ENCODE results near the gene RRAS.

Gene RRAS

DNA sequence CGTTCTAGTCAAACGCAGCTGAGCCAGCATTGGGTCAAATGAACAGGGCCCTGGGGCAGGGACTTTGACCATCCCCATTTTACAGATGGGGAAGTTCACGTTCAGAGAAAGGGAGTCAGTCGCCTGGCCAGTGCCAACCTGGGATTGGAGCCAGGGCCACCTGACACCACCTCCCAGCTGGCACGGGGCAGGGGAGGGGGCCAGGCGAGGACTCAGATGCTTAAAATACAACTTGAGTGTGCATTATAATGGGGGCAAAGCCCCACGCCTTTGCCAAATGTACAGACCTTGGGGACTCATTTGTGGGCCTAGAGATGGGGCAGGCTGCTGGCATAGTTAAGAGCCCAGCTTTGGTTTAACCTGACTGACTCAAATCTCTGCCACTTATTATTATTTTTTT, 34.3 kb downstream of the RRAS start:
- in situ Hi-C loops (cut with HindIII; ENCODE audit: low sequenced_read_pairs) = no loop called here
- TF ChIP-seq, protein P1, sequence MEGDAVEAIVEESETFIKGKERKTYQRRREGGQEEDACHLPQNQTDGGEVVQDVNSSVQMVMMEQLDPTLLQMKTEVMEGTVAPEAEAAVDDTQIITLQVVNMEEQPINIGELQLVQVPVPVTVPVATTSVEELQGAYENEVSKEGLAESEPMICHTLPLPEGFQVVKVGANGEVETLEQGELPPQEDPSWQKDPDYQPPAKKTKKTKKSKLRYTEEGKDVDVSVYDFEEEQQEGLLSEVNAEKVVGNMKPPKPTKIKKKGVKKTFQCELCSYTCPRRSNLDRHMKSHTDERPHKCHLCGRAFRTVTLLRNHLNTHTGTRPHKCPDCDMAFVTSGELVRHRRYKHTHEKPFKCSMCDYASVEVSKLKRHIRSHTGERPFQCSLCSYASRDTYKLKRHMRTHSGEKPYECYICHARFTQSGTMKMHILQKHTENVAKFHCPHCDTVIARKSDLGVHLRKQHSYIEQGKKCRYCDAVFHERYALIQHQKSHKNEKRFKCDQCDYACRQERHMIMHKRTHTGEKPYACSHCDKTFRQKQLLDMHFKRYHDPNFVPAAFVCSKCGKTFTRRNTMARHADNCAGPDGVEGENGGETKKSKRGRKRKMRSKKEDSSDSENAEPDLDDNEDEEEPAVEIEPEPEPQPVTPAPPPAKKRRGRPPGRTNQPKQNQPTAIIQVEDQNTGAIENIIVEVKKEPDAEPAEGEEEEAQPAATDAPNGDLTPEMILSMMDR (IDR thresholded peaks at IDR 0.05; ENCODE audit: low read depth, low read length) = no peak
- no peak overlapping the region for H3K4me3 ChIP-seq (ENCODE audit: low read depth, low read length)
- no peak for DNase-seq (ENCODE audit: low read depth, low spot score)

DNA sequence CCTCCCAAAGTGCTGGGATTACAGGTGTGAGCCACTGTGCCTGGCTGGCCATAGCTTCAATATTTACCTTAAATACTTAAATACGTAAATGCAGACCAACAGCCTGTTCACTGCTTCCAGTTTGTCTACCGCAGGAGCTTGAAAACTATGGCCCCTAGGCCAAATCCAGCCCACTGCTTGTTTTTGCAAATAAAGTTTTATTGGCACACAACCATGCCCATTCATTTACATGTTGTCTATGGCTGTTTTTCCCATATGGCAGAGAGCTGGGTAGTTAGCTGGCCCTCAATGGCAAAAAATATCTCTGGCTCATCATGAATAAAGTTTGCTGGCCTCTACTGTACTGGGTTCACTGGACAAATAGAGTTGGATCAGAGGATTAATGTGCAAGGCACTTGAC, 37.1 kb downstream of the RRAS start:
- in situ Hi-C loops (cut with HindIII; ENCODE audit: low sequenced_read_pairs) = no loop called here
- DNase-seq (ENCODE audit: low read depth, low spot score) = no peak
- TF ChIP-seq, protein P1 (IDR thresholded peaks at IDR 0.05; ENCODE audit: low read depth, low read length) = no peak

DNA sequence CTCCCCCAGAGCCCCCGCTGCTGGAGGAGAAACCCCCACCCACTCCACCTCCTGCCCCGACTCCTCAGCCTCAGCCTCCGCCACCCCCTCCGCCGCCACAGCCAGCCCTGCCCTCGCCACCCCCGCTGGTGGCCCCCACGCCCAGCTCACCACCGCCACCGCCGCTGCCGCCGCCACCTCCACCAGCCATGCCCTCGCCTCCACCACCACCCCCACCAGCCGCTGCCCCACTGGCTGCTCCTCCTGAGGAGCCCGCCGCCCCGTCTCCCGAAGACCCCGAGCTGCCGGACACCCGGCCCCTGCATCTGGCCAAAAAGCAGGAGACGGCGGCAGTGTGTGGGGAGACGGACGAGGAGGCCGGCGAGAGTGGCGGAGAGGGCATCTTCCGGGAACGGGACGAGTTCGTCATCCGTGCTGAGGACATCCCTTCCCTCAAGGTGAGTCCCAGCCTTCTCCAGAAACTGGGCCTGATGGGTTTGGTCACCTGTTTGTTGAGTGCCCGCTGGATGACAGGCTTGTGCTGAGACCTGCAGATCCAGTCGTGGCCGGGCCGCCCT, 38.4 kb downstream of the RRAS start:
- TF ChIP-seq, protein P1 (IDR thresholded peaks at IDR 0.05; ENCODE audit: low read depth, low read length) = no peak
- in situ Hi-C loops (cut with HindIII; ENCODE audit: low sequenced_read_pairs) = no loop called here
- no peak overlapping the region for H3K4me3 ChIP-seq (ENCODE audit: low read depth, low read length)
- no peak for DNase-seq (ENCODE audit: low read depth, low spot score)

More for the DNA sequence above, 37.1 kb downstream of the RRAS start:
- no peak overlapping the region for H3K4me3 ChIP-seq (ENCODE audit: low read depth, low read length)

DNA sequence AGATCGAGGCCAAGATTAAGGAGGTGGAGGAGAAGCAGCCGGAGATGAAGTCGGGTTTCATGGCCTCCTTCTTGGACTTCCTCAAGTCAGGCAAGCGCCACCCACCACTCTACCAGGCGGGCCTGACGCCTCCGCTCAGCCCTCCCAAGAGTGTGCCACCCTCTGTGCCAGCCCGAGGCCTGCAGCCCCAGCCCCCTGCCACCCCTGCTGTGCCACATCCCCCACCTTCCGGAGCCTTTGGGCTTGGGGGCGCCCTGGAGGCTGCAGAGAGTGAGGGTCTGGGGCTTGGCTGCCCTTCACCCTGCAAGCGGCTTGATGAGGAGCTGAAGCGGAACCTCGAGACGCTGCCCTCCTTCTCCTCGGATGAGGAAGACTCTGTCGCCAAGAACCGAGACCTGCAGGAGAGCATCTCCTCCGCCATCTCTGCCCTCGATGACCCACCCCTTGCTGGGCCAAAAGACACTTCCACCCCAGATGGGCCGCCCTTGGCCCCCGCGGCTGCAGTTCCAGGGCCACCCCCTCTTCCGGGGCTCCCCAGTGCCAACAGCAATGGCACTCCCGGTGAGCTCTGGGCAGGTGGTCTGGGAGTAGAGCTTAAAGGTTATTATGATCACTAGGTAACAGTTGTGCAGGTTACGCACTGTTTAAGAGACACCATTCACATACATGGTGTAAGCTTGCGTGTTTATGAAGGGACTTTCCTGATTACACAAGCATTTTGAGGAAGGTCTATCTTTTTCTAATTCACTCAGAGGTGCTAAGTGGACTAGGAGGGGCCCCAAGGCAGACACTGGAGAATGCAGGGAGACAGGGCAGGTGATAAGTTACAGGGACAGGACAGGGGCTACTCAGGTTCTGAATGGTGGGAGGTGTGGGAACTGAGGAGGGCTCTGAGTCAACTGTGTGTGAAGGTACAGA, 40.3 kb downstream of the RRAS start:
- in situ Hi-C loops (cut with HindIII; ENCODE audit: low sequenced_read_pairs) = no loop called here
- DNase-seq (ENCODE audit: low read depth, low spot score) = no peak
- TF ChIP-seq, protein P1 (IDR thresholded peaks at IDR 0.05; ENCODE audit: low read depth, low read length) = no peak
- no peak overlapping the region for H3K4me3 ChIP-seq (ENCODE audit: low read depth, low read length)

DNA sequence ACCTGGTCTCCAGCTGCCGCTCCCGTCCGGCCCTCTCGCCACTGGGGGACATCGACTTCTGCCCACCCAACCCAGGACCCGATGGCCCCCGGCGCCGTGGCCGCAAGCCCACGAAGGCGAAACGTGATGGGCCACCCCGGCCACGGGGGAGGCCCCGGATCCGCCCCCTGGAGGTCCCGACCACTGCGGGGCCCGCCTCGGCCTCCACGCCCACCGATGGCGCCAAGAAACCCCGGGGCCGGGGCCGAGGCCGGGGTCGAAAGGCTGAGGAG, 42.3 kb downstream of the RRAS start:
- in situ Hi-C loops (cut with HindIII; ENCODE audit: low sequenced_read_pairs) = no loop called here
- TF ChIP-seq, protein P1 (IDR thresholded peaks at IDR 0.05; ENCODE audit: low read depth, low read length) = no peak
- no peak overlapping the region for H3K4me3 ChIP-seq (ENCODE audit: low read depth, low read length)
- DNase-seq (ENCODE audit: low read depth, low spot score) = no peak

DNA sequence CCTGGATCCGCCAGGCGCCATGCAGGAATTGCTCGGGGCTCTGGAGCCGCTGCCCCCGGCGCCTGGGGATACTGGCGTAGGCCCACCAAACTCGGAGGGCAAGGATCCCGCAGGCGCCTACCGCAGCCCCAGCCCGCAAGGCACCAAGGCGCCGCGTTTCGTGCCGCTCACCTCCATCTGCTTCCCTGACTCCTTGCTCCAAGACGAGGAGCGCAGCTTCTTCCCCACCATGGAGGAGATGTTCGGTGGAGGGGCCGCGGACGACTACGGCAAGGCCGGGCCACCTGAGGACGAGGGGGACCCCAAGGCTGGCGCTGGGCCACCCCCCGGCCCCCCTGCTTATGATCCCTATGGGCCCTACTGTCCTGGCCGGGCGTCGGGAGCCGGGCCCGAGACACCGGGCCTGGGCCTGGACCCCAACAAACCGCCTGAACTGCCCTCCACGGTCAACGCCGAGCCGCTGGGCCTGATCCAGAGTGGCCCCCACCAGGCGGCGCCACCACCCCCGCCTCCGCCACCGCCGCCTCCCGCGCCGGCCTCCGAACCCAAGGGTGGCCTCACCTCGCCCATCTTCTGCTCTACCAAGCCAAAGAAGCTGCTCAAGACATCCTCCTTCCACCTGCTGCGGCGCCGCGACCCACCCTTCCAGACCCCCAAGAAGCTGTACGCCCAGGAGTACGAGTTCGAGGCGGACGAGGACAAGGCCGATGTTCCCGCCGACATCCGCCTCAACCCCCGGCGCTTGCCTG, 42.8 kb downstream of the RRAS start:
- TF ChIP-seq, protein P1 (IDR thresholded peaks at IDR 0.05; ENCODE audit: low read depth, low read length) = no peak
- in situ Hi-C loops (cut with HindIII; ENCODE audit: low sequenced_read_pairs) = no loop called here
- no peak for DNase-seq (ENCODE audit: low read depth, low spot score)

More for the DNA sequence above, 42.8 kb downstream of the RRAS start:
- no peak overlapping the region for H3K4me3 ChIP-seq (ENCODE audit: low read depth, low read length)

All from astrocyte of the spinal cord (primary cell).